Measurements from ENCODE around the gene TSFM. TPM values are rescaled to one million over a fixed set of nuclear protein-coding genes. Genes with fewer than 3 reads are reported as not detected.

Gene TSFM
- total RNA-seq, 1 experiment from 2014 or later, result 48.7 TPM

- Mint-ChIP-seq H3K4me3 (no peak overlapping the region), H3K27ac (no peak overlapping the region), H3K9me3 (no peaks in the 10 kb centered on the region), H3K27me3 (ENCODE audit: low read depth) (no peaks in the 10 kb centered on the region), H3K4me1 (no peaks in the 10 kb centered on the region), H3K36me3 (peaks cover 2% of the 10 kb centered on the region)
- no peak for TF ChIP-seq USF1 (CRISPR knock-in tag; IDR thresholded peaks at IDR 0.05)
- no peak for TF ChIP-seq FOXJ3 (CRISPR knock-in tag; IDR thresholded peaks at IDR 0.05; ENCODE audit: borderline replicate concordance)
- TF ChIP-seq USF2 (CRISPR knock-in tag; IDR thresholded peaks at IDR 0.05), result no peak
- no peak for TF ChIP-seq ATF2 (CRISPR knock-in tag; IDR thresholded peaks at IDR 0.05; ENCODE audit: borderline replicate concordance, low read depth)
- no peak for TF ChIP-seq CREB1 (CRISPR knock-in tag; IDR thresholded peaks at IDR 0.05)
- no peak for TF ChIP-seq ZNF425 (CRISPR knock-in tag; conservative IDR thresholded peaks at IDR 0.05)
- TF ChIP-seq CBFB (CRISPR knock-in tag; IDR thresholded peaks at IDR 0.05; ENCODE audit: low read depth), result no peak
- TF ChIP-seq GTF2I (CRISPR knock-in tag; conservative IDR thresholded peaks at IDR 0.05), result no peak
- no peak for TF ChIP-seq HMGA2 (CRISPR knock-in tag; IDR thresholded peaks at IDR 0.05)
- no peak for TF ChIP-seq E2F1 (CRISPR knock-in tag; IDR thresholded peaks at IDR 0.05)
- TF ChIP-seq CTCF (IDR thresholded peaks at IDR 0.05), result no peak
- TF ChIP-seq NFE2L1 (CRISPR knock-in tag; IDR thresholded peaks at IDR 0.05), result no peak
- no peak for TF ChIP-seq CREM (CRISPR knock-in tag; IDR thresholded peaks at IDR 0.05)
- TF ChIP-seq ERG (CRISPR knock-in tag; IDR thresholded peaks at IDR 0.05), result no peak
- no peak for TF ChIP-seq ZMAT4 (CRISPR knock-in tag; IDR thresholded peaks at IDR 0.05)
- TF ChIP-seq IRF2 (CRISPR knock-in tag; IDR thresholded peaks at IDR 0.05; ENCODE audit: borderline replicate concordance, low read depth), result no peak
- TF ChIP-seq ATF6 (CRISPR knock-in tag; IDR thresholded peaks at IDR 0.05), result no peak
- TF ChIP-seq ZNF232 (CRISPR knock-in tag; IDR thresholded peaks at IDR 0.05), result no peak
- no peak for TF ChIP-seq AR (CRISPR knock-in tag; IDR thresholded peaks at IDR 0.05)
- no peak for TF ChIP-seq ZNF121 (CRISPR knock-in tag; IDR thresholded peaks at IDR 0.05)
- CTCF ChIA-PET, result no interaction called here
- ATAC-seq, result no peak
- DNase-seq (ENCODE audit: low spot score), result no peak
- POLR2A ChIA-PET, result no interaction called here
Observed at GRCh38 chr12:57806677-57807076, 24.1 kb downstream of the TSFM start.
